ENCODE results near the gene FBXW4. TPM values are rescaled to one million over a fixed set of nuclear protein-coding genes. Genes with fewer than 3 reads are reported as not detected.

FBXW4 gene
- polyA plus RNA-seq, 1 of the 3 experiments (the other 2 are of a cell fraction), result 27.6 TPM

DNA sequence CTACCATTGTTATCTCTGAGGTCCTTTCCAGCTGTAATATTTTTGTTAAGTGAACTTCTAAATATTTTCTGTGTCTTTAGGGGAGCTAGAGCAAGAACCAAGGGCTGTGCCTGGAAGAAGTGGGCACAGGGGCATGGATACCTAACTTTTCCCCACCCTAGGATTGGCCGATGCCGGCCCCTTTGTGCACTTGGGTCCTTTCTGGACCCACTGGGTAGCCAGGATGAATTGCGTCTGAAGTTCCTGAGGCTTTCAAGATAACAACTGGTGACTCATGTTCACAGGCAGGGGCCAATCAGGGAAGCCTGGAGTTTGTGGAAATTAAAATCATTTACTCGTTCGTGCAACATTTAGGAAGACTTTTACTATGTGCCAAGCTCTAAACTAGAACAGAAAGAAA lies 106.1 kb downstream of the FBXW4 start:
- H3K9me3 ChIP-seq, result no peaks in the 10 kb centered on the region
- H4K20me1 ChIP-seq (ENCODE audit: insufficient read depth), result no peaks in the 10 kb centered on the region
- H3K4me3 ChIP-seq (ENCODE audit: low read depth in 2 of 2, low read length in 1 of 2), result peak overlapping the region; percentile 92 to 94
- no peaks in the 10 kb centered on the region for H3K27me3 ChIP-seq (ENCODE audit: insufficient read depth)
- ChIA-PET CTCF (interaction anchor here (1.1 to 11.9 kb wide), 7 partner anchors 9 to 374 kb away, joined by 3 to 88 read pairs (median 11); no protein-coding TSS in a partner anchor), POLR2A (no interaction called here)
- 37% methylated on average over 5 of the region's 5 CpGs for whole genome bisulfite sequencing (ENCODE audit: low lambda C conversion rate)
- H3K79me2 ChIP-seq (ENCODE audit: insufficient read depth), result peaks cover 14% of the 10 kb centered on the region; the same call in 1 of the 2 replicates
- peak overlapping the region in 1 of 2 experiments; percentile 15; a peak in 1 of 4 replicates for H3K27ac ChIP-seq (ENCODE audit: low read depth in 2 of 2, low read length in 1 of 2)
- DNase-seq, result no peak
- TF ChIP-seq ELF1 (IDR thresholded peaks at IDR 0.05), result no peak
- peak; percentile 97 for TF ChIP-seq RFX5 (IDR thresholded peaks at IDR 0.05; ENCODE audit: low read length)
- no peaks in the 10 kb centered on the region for H3K9me2 ChIP-seq
- peaks cover 13 to 19% of the 10 kb centered on the region in 2 experiments; a peak in 2 of 4 replicates for H3K4me1 ChIP-seq (ENCODE audit: control insufficient read depth in 1 of 2, insufficient read depth in 2 of 2, low read depth in 1 of 2, low read length in 1 of 2)
- H3K9ac ChIP-seq, result peak overlapping the region; percentile 81; the same call in 1 of the 2 replicates
- peak overlapping the region; percentile 94 for H3K4me2 ChIP-seq
- H2AFZ ChIP-seq (ENCODE audit: low read depth), result peak overlapping the region; percentile 87
- peaks cover 3 to 10% of the 10 kb centered on the region in 2 experiments for H3K36me3 ChIP-seq (replicated peaks in 1 of 2; ENCODE audit: control insufficient read depth in 1 of 2, insufficient read depth in 2 of 2, low read length in 1 of 2)
- peaks cover 3% of the 10 kb centered on the region for H3F3A ChIP-seq (replicated peaks; ENCODE audit: insufficient read depth)

DNA sequence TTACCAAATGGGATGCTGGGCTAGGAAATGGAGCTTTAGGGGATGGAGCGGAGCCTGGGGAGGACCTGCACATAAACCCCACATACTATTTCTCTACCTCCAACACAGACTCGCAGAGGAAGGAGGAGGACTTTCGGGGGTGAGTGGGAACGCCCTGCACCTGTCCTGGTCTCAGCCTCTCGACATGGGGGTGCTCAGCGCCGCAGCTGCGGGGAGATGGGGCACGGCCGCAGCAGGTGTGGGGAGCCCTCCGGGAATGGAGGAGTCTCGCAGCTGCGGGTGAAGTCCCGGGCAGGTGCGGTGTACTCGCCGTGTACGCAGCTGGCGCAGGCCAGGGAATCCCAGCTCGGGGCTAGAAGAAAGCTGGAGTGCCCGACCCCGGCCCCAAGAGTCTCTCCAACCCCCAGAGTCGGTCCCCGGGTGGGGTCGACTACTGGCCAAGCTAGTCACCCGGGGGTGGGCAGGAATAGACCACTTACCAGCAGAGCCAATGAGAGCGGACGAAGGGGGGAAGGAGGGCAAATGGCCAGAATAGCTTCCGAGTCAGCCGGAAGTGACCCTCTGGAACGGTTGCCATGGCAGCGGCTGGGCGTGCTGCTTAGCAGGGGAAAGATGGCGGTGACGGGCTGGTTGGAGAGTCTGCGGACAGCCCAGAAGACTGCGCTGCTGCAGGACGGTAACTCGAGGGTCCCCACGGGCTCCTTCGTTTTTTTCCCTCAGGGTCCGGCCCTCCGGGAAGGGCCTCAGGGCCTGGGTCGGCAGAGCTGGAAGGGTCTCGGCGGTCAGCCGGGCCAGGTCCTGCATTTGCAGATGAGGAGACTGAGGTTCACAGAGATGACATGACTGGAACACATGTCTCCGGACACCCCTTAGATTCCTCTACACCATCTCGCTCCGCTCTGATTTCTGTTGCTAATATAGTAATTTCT lies 107.0 kb downstream of the FBXW4 start, which contains the start of the genes DPCD and POLL:
Gene DPCD (plus strand): TSS at position 597 of the 929 bp plus-strand sequence. CDS start 16 bp downstream, at position 613.
Gene POLL (minus strand): TSS at position 533 of the 929 bp plus-strand sequence. CDS start 897 bp downstream, outside the sequence.
- Histone ChIP-seq H3K9ac (peak within 1 kb of the TSS; percentile 81), H3F3A (replicated peaks; ENCODE audit: insufficient read depth) (peaks cover 3% of the 10 kb centered on the region), H3K9me3 (no peaks in the 10 kb centered on the region), H3K4me1 (ENCODE audit: control insufficient read depth in 1 of 2, insufficient read depth in 2 of 2, low read depth in 1 of 2, low read length in 1 of 2) (peaks cover 13 to 26% of the 10 kb centered on the region in 2 experiments; a peak in 2 of 4 replicates), H4K20me1 (ENCODE audit: insufficient read depth) (no peaks in the 10 kb centered on the region), H3K36me3 (replicated peaks in 1 of 2; ENCODE audit: control insufficient read depth in 1 of 2, insufficient read depth in 2 of 2, low read length in 1 of 2) (peaks cover 3 to 19% of the 10 kb centered on the region in 2 experiments), H3K4me2 (peak within 1 kb of the TSS; percentile 94), H3K9me2 (no peaks in the 10 kb centered on the region), H3K79me2 (ENCODE audit: insufficient read depth) (peaks cover 14% of the 10 kb centered on the region; the same call in 1 of the 2 replicates), H3K27me3 (ENCODE audit: insufficient read depth) (no peaks in the 10 kb centered on the region), H3K27ac (ENCODE audit: low read depth in 2 of 2, low read length in 1 of 2) (peak within 1 kb of the TSS; percentile 17 to 76; a peak in 2 of 4 replicates), H2AFZ (ENCODE audit: low read depth) (peak within 1 kb of the TSS; percentile 87), H3K4me3 (ENCODE audit: low read depth in 2 of 2, low read length in 1 of 2) (peak within 1 kb of the TSS; percentile 92 to 94)
- ChIA-PET POLR2A (interaction anchor here (0.6 to 1.3 kb wide), 4 partner anchors 17 to 106 kb away, joined by 3 to 4 read pairs (median 3); no protein-coding TSS in a partner anchor), CTCF (interaction anchor here (0.6 to 11.9 kb wide), 14 partner anchors 10 to 446 kb away, joined by 3 to 88 read pairs (median 4); no protein-coding TSS in a partner anchor)
- DNase-seq, result peak; percentile 97
- under 1% methylated on average over 27 of the region's 50 CpGs for WGBS (ENCODE audit: low lambda C conversion rate)
- no peak for TF ChIP-seq MEF2A (IDR thresholded peaks at IDR 0.05; ENCODE audit: borderline replicate concordance, low read depth)
- TF ChIP-seq MXI1 (IDR thresholded peaks at IDR 0.05; ENCODE audit: low read depth, low read length), result peak; percentile 94
- no peak for TF ChIP-seq TEAD4 (IDR thresholded peaks at IDR 0.05; ENCODE audit: borderline replicate concordance, insufficient read depth)
- TF ChIP-seq SIN3A (IDR thresholded peaks at IDR 0.05; ENCODE audit: borderline replicate concordance, low read depth, low read length), result peak; percentile 95
- no peak for TF ChIP-seq EZH2phosphoT487 (IDR thresholded peaks at IDR 0.05; ENCODE audit: borderline replicate concordance, low read depth)
- no peak for TF ChIP-seq NFIC (IDR thresholded peaks at IDR 0.05; ENCODE audit: borderline replicate concordance)
- TF ChIP-seq CHD2 (IDR thresholded peaks at IDR 0.05; ENCODE audit: low read length, partially characterized antibody), result peak; percentile 92
- TF ChIP-seq NRF1 (IDR thresholded peaks at IDR 0.05; ENCODE audit: low read depth, low read length), result no peak
- peak; percentile 86 for TF ChIP-seq TAF1 (IDR thresholded peaks at IDR 0.05; ENCODE audit: borderline replicate concordance, low read depth, low read length)
- TF ChIP-seq GATA2 (CRISPR knock-in tag; IDR thresholded peaks at IDR 0.05), result no peak
- TF ChIP-seq POLR2AphosphoS5 (IDR thresholded peaks at IDR 0.05; ENCODE audit: low read depth, low read length), result peak; percentile 76
- peak; percentile 97 for TF ChIP-seq GABPA (IDR thresholded peaks at IDR 0.05; ENCODE audit: low read depth)
- no peak for TF ChIP-seq FOXM1 (IDR thresholded peaks at IDR 0.05; ENCODE audit: low read depth)
- TF ChIP-seq USF2 (IDR thresholded peaks at IDR 0.05; ENCODE audit: borderline replicate concordance, low read depth, low read length), result no peak
- TF ChIP-seq, protein P1, sequence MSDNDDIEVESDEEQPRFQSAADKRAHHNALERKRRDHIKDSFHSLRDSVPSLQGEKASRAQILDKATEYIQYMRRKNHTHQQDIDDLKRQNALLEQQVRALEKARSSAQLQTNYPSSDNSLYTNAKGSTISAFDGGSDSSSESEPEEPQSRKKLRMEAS (IDR thresholded peaks at IDR 0.05; ENCODE audit: low read depth), result peak; percentile 79
- peak; percentile 93 for TF ChIP-seq YY1 (IDR thresholded peaks at IDR 0.05; ENCODE audit: low read depth)
